Endodermal cell (in vitro differentiated cells): Measurements from ENCODE around the gene CDC14A. TPM values are rescaled to one million over a fixed set of nuclear protein-coding genes. Genes with fewer than 3 reads are reported as not detected.
A peak's percentile ranks its signal among the peaks of the same experiment; 100 is the strongest.

Source experiments
- DNase-seq: peaks from one replicate; pipeline ENCODE4 v3.0.0-alpha.2; 2017
- H3K27ac ChIP-seq: 2 replicates; pipeline ENCODE4 v1.5.1; 2013; ENCODE audit warnings: mild to moderate bottlenecking, low read depth, low read length, moderate library complexity
- H3K27me3 ChIP-seq: 2 replicates; pipeline ENCODE4 v1.6.1; 2013; ENCODE audit warnings: mild to moderate bottlenecking, low read length, moderate library complexity; ENCODE audit not compliant: insufficient read depth, control insufficient read depth, poor library complexity, severe bottlenecking
- H3K36me3 ChIP-seq: 2 replicates; pipeline ENCODE4 v1.7.0; 2013; ENCODE audit warnings: mild to moderate bottlenecking, low read length, moderate library complexity; ENCODE audit not compliant: control insufficient read depth, insufficient read depth
- H3K4me1 ChIP-seq: one replicate; pipeline ENCODE4 v1.7.0; 2013; ENCODE audit warnings: low read length; ENCODE audit not compliant: control insufficient read depth, insufficient read depth
- H3K4me3 ChIP-seq: 2 replicates; pipeline ENCODE4 v1.5.1; 2013; ENCODE audit warnings: mild to moderate bottlenecking, low read length, moderate library complexity
- H3K9ac ChIP-seq: 2 replicates; pipeline ENCODE4 v1.6.1; 2013; ENCODE audit warnings: mild to moderate bottlenecking, low read length, moderate library complexity; ENCODE audit not compliant: poor library complexity, severe bottlenecking; ENCODE audit errors: extremely low read depth
- H3K9me3 ChIP-seq: 2 replicates; pipeline ENCODE4 v1.6.1; 2013; ENCODE audit warnings: mild to moderate bottlenecking, low read length, moderate library complexity; ENCODE audit not compliant: control insufficient read depth
- H3K27ac Mint-ChIP-seq: 2 replicates; pipeline ENCODE4 v1.8.0; 2020; ENCODE audit warnings: mixed read lengths
- H3K27me3 Mint-ChIP-seq: 2 replicates; pipeline ENCODE4 v1.8.0; 2021; ENCODE audit warnings: mild to moderate bottlenecking, mixed read lengths; ENCODE audit not compliant: insufficient read depth
- H3K36me3 Mint-ChIP-seq: 2 replicates; pipeline ENCODE4 v1.8.0; 2020; ENCODE audit warnings: low read depth, mixed read lengths
- H3K4me1 Mint-ChIP-seq: 2 replicates; pipeline ENCODE4 v1.8.0; 2020; ENCODE audit warnings: mixed read lengths
- H3K4me3 Mint-ChIP-seq: 2 replicates; pipeline ENCODE4 v1.8.0; 2020; ENCODE audit warnings: mild to moderate bottlenecking, moderate library complexity, mixed read lengths
- H3K9me3 Mint-ChIP-seq: 2 replicates; pipeline ENCODE4 v1.8.0; 2020; ENCODE audit warnings: mild to moderate bottlenecking, mixed read lengths
- WGBS, 2 experiments: methylation state at CpG; one replicate each; pipeline versions ENCODE4 v1.1.5 to v1.1.7; 2013; ENCODE audit warnings: missing lambda C conversion rate in 2 of 2, mixed read lengths in 1 of 2; ENCODE audit not compliant: insufficient coverage in 1 of 2, insufficient read length in 1 of 2; 5-methylcytosine and 5-hydroxymethylcytosine counted together
- total RNA-seq, 2 donors: library from RNA; stranded (reverse); fragmentation: NEBNext Ultra II Directional in 1 of 2; extraction: Animal tissue kit (Norgen Biotek cat#: 25700) in 1 of 2; gene quantifications; 2 replicates in 1 of 2; 3 replicates in 1 of 2; pipeline ENCODE4 v1.2.1, GENCODE V29; 2021
- TF ChIP-seq, protein P1 (sequence below): fragments of 200-600 bp; sonication (generic); conservative IDR thresholded peaks from 2 replicates; pipeline ENCODE4 v1.5.0; 2021; ENCODE audit warnings: antibody characterized with exemption, mild to moderate bottlenecking

CDC14A gene
- total RNA-seq, 2 donors from 2014 or later = 14.5 to 17.6 TPM

DNA sequence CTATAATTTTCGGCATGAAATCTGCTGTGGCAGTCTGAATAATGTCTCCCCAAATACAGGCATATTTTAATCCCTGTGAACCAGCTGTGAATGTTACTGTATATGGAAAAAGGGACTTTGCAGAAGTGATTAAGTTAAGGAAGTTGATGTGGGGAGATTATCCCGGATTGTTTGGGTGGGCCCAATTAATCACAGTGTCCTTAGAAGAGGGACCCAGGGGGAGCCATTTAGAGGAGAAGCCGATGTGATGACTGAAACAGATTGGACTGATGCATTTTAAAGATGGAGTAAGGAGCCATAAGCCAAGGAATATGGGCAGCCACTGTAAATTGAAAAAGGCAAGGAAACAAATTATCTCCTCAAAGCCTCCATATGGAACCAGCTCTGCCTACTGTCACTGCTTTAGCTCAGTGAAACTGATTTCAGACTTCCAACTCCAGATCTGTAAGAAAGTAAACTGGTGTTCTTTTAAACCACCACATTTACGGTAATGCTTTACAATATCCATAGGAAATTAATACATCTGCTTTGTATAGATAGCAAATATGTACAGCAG lies 124.5 kb downstream of the CDC14A start:
- no peaks in the 10 kb centered on the region for H3K27me3 Mint-ChIP-seq
- H3K27ac Mint-ChIP-seq = no peak overlapping the region
- H3K4me3 Mint-ChIP-seq = no peak overlapping the region
- H3K4me1 Mint-ChIP-seq = peaks cover 13% of the 10 kb centered on the region
- DNase-seq = no peak
- Histone ChIP-seq H3K4me1 (peaks cover 6% of the 10 kb centered on the region), H3K27ac (no peak overlapping the region), H3K9me3 (peaks cover 7% of the 10 kb centered on the region), H3K27me3 (no peaks in the 10 kb centered on the region), H3K36me3 (peaks cover 32% of the 10 kb centered on the region), H3K4me3 (no peak overlapping the region), H3K9ac (no peak overlapping the region)
- TF ChIP-seq, protein P1, sequence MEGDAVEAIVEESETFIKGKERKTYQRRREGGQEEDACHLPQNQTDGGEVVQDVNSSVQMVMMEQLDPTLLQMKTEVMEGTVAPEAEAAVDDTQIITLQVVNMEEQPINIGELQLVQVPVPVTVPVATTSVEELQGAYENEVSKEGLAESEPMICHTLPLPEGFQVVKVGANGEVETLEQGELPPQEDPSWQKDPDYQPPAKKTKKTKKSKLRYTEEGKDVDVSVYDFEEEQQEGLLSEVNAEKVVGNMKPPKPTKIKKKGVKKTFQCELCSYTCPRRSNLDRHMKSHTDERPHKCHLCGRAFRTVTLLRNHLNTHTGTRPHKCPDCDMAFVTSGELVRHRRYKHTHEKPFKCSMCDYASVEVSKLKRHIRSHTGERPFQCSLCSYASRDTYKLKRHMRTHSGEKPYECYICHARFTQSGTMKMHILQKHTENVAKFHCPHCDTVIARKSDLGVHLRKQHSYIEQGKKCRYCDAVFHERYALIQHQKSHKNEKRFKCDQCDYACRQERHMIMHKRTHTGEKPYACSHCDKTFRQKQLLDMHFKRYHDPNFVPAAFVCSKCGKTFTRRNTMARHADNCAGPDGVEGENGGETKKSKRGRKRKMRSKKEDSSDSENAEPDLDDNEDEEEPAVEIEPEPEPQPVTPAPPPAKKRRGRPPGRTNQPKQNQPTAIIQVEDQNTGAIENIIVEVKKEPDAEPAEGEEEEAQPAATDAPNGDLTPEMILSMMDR = no peak
- no peaks in the 10 kb centered on the region for H3K9me3 Mint-ChIP-seq
- H3K36me3 Mint-ChIP-seq = peaks cover 15% of the 10 kb centered on the region
- WGBS, 2 experiments = 90 to 100% methylated on average over 1 to 4 of the region's 4 CpGs

DNA sequence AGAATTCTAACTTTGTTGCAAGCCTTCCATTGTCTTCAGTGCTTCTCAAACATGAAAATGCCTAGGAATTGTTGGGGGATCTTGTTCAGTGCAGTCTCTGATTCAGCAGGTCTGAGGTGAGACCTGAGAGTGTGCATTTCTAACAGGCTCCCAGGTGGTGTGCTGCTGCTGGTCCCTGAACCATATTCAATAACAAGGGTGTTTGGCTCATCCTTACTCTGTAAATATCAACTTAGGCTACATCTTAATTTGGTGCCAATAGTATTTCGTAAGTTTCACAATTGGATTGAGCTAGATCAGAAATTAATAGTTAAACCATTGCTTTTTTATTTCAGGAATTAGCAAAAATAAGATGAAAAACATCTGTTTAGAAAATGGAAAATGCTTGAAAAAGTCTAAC lies 126.5 kb downstream of the CDC14A start:
- H3K4me1 ChIP-seq = peaks cover 6% of the 10 kb centered on the region
- Mint-ChIP-seq H3K4me1 (peaks cover 13% of the 10 kb centered on the region), H3K4me3 (no peak overlapping the region), H3K9me3 (no peaks in the 10 kb centered on the region), H3K27me3 (no peaks in the 10 kb centered on the region), H3K27ac (peak overlapping the region; percentile 5), H3K36me3 (peaks cover 19% of the 10 kb centered on the region)
- 93% methylated on average over 1 of the region's 1 CpG; no CpG with 5 or more reads in 1 of the 2 experiments for WGBS, 2 experiments
- TF ChIP-seq, protein P1 = no peak
- H3K27me3 ChIP-seq = no peaks in the 10 kb centered on the region
- H3K36me3 ChIP-seq = peaks cover 28% of the 10 kb centered on the region
- H3K9ac ChIP-seq = no peak overlapping the region
- DNase-seq = no peak
- no peak overlapping the region for H3K27ac ChIP-seq
- no peaks in the 10 kb centered on the region for H3K9me3 ChIP-seq
- no peak overlapping the region for H3K4me3 ChIP-seq

DNA sequence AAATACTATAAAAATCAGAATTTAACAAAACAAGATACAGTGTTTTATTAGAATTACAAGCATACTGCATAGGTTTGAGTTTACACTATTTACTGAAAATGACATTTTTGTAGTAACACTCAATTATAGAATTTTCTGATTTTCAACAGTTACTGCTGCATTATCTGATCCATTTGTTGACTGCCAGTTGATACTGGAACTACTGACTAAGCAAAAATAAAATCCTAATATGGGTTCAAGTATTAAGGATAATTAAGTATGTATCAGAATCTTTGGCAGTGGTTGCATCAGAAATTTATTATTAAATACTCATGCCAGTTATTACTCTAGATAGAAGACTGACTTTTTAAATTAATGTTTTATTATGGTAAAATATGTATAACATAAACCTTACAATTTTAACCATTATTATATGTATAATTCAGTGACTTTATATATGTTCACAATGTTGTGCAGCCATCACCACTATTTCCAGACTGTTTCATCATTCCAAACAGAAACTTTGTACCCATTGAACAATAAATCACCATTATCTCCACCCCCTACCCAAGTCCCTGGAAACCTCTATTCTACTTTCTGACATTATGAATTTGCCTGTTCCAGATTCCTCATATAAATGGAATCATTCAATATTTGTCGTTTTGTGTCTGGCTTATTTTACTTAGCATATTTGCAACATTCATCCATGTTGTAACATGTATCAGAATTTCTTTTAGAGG lies 127.5 kb downstream of the CDC14A start:
- H3K27ac Mint-ChIP-seq = no peak overlapping the region

More for the DNA sequence above, 127.5 kb downstream of the CDC14A start:
- Histone ChIP-seq H3K36me3 (peaks cover 36% of the 10 kb centered on the region), H3K4me3 (no peak overlapping the region), H3K27ac (no peak overlapping the region), H3K27me3 (no peaks in the 10 kb centered on the region), H3K4me1 (peaks cover 6% of the 10 kb centered on the region), H3K9me3 (no peaks in the 10 kb centered on the region), H3K9ac (no peak overlapping the region)
- H3K4me1 Mint-ChIP-seq = peaks cover 11% of the 10 kb centered on the region
- H3K4me3 Mint-ChIP-seq = no peak overlapping the region
- TF ChIP-seq, protein P1 = no peak
- no peaks in the 10 kb centered on the region for H3K27me3 Mint-ChIP-seq
- WGBS, 2 experiments = 100% methylated on average over 1 of the region's 1 CpG; no CpG with 5 or more reads in 1 of the 2 experiments
- DNase-seq = no peak
- peaks cover 23% of the 10 kb centered on the region for H3K36me3 Mint-ChIP-seq
- no peaks in the 10 kb centered on the region for H3K9me3 Mint-ChIP-seq
